ENCODE measurements around the gene WDR17. TPM values are rescaled to one million over a fixed set of nuclear protein-coding genes. Genes with fewer than 3 reads are reported as not detected.
A peak's percentile ranks its signal among the peaks of the same experiment; 100 is the strongest.

Gene WDR17
- total and polyA plus RNA-seq, 4 experiments from 2014 or later: 0.20 to 0.42 (median 0.26) TPM; not detected in 1

DNA sequence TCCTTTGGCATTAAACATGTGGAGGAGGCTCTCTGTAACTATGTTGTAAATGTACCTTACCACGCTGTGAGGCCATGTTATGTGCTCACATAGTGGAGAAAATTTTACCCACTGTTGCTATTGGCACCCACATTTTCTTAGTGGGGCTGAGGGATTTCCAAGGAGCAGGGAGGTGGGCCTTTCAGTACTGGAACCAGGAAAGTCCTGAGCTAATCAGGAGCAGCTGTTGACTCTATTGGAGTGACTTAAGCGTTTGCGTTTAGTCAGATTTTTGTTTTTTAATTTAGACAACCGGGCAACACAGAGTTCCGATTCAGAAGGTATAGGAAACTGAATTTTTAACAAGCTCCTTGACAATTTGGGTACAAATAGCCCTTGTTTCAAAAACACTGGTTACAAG is 30.7 kb upstream of the WDR17 start:
- no peak for DNase-seq
- POLR2A ChIA-PET (ENCODE audit: partially characterized antibody): no interaction called here
- H3K9me3 ChIP-seq (ENCODE audit: control insufficient read depth in 1 of 2, low read length in 2 of 2): no peaks in the 10 kb centered on the region
- H3K4me1 Mint-ChIP-seq: no peaks in the 10 kb centered on the region
- no peaks in the 10 kb centered on the region for H3K27me3 Mint-ChIP-seq
- no peaks in the 10 kb centered on the region for H3K27me3 ChIP-seq (ENCODE audit: insufficient read depth, low read length)
- no peak overlapping the region for H3K27ac ChIP-seq (ENCODE audit: low read depth, low read length)
- H3K9me3 Mint-ChIP-seq: peaks cover 0 to 6% (median 1%) of the 10 kb centered on the region in 8 donors
- no peak overlapping the region for H3K4me3 ChIP-seq (ENCODE audit: low read length in 2 of 2)
- no peak overlapping the region for H3K27ac Mint-ChIP-seq
- no peak overlapping the region for H3K4me3 Mint-ChIP-seq
- no peaks in the 10 kb centered on the region for H3K36me3 Mint-ChIP-seq
- H3K36me3 ChIP-seq (ENCODE audit: insufficient read depth, low read length): no peaks in the 10 kb centered on the region
- CTCF ChIA-PET (ENCODE audit: partially characterized antibody): interaction anchor here (0.9 to 1.6 kb wide), 4 partner anchors 306 to 1012 kb away, joined by 3 to 7 read pairs (median 3); no protein-coding TSS in a partner anchor
- no peaks in the 10 kb centered on the region for H3K4me1 ChIP-seq (ENCODE audit: insufficient read depth, low read length)
- intact Hi-C loops (cut with micrococcal nuclease): no loop called here

DNA sequence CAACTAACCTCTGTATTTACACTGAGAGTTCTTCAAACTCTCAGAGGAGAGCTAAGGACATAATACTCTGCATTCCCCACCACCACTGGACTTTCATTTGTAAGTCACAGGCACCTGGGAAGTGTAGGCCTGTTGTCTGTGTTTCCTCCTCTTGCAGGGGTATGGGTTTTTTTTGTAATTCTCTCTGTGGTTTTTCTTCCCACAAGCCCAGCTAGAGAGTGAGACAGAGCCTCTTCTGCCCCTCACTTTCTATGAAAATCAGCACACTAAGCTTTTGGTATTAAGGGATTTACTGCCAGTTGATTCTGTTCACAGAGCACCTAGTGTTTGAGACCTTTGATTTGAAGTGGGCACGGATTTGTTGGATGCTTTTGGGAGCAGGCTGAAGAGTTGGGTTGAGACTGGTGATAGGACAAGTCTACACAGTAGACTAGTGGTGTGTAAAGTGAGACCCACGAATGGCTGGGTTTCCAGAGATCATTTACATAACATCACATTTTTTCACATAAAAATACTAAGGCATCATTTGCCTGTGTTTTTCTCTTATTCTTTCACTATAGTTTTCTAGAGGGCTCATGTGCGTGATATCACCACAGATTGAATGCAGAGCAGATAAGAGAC is 28.9 kb upstream of the WDR17 start:
- H3K27ac ChIP-seq (ENCODE audit: low read depth, low read length): no peak overlapping the region
- Mint-ChIP-seq H3K27me3 (no peaks in the 10 kb centered on the region), H3K4me1 (no peaks in the 10 kb centered on the region), H3K36me3 (no peaks in the 10 kb centered on the region), H3K27ac (no peak overlapping the region), H3K4me3 (no peak overlapping the region), H3K9me3 (peaks cover 0 to 9% (median 2%) of the 10 kb centered on the region in 8 donors)
- intact Hi-C loops (cut with micrococcal nuclease): no loop called here
- no peaks in the 10 kb centered on the region for H3K36me3 ChIP-seq (ENCODE audit: insufficient read depth, low read length)
- DNase-seq: no peak
- no peaks in the 10 kb centered on the region for H3K9me3 ChIP-seq (ENCODE audit: control insufficient read depth in 1 of 2, low read length in 2 of 2)
- H3K4me3 ChIP-seq (ENCODE audit: low read length in 2 of 2): no peak overlapping the region
- POLR2A ChIA-PET (ENCODE audit: partially characterized antibody): no interaction called here
- CTCF ChIA-PET (ENCODE audit: partially characterized antibody): no interaction called here
- no peaks in the 10 kb centered on the region for H3K4me1 ChIP-seq (ENCODE audit: insufficient read depth, low read length)
- H3K27me3 ChIP-seq (ENCODE audit: insufficient read depth, low read length): no peaks in the 10 kb centered on the region

DNA sequence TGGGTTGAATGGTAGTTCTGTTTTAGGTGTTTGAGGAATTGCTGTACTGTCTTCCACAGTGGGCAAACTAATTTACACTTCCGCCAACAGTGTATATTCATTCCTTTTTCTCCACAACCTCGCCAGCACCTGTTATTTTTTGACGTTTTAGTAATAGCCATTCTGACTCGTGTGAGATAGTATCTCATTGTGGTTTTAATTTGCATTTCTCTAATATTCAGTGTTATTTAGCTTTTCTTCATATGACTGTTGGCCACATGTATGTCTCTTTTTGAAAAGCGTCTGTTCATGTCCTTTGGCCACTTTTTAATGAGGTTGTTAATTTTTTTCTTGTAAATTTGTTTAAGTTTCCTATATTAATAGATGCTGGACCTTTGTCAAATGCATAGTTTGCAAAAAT is 26.9 kb upstream of the WDR17 start:
- Histone ChIP-seq H3K4me1 (ENCODE audit: insufficient read depth, low read length) (no peaks in the 10 kb centered on the region), H3K9me3 (ENCODE audit: control insufficient read depth in 1 of 2, low read length in 2 of 2) (no peaks in the 10 kb centered on the region), H3K4me3 (ENCODE audit: low read length in 2 of 2) (no peak overlapping the region), H3K27me3 (ENCODE audit: insufficient read depth, low read length) (no peaks in the 10 kb centered on the region), H3K36me3 (ENCODE audit: insufficient read depth, low read length) (no peaks in the 10 kb centered on the region), H3K27ac (ENCODE audit: low read depth, low read length) (no peak overlapping the region)
- intact Hi-C loops (cut with micrococcal nuclease): no loop called here
- H3K36me3 Mint-ChIP-seq: no peaks in the 10 kb centered on the region
- H3K9me3 Mint-ChIP-seq: peaks cover 0 to 9% (median 3%) of the 10 kb centered on the region in 8 donors
- no peaks in the 10 kb centered on the region for H3K4me1 Mint-ChIP-seq
- H3K27ac Mint-ChIP-seq: no peak overlapping the region
- ChIA-PET CTCF (ENCODE audit: partially characterized antibody) (no interaction called here), POLR2A (ENCODE audit: partially characterized antibody) (no interaction called here)
- H3K27me3 Mint-ChIP-seq: peaks cover 3 to 5% of the 10 kb centered on the region in 2 donors
- DNase-seq: no peak
- H3K4me3 Mint-ChIP-seq: no peak overlapping the region

DNA sequence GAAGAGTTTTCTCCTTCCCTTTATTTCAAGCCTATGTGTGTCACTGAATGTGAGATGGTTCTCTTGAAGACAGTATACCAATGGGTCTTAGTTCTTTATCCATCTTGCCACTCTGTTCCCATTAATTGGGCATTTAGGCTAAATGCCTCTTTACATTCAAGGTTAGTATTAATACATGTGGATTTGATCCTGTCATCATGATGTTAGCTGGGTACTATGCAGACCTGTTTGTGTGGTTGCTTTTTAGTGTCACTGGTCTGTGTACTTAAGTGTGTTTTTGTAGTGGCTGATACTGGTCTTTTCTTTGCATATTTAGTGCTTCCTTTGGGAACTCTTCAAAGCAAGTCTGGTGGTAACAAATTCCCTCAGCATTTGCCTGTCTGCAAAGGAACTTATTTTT is 23.4 kb upstream of the WDR17 start:
- ChIA-PET CTCF (ENCODE audit: partially characterized antibody) (no interaction called here), POLR2A (ENCODE audit: partially characterized antibody) (no interaction called here)
- H3K4me3 Mint-ChIP-seq: no peak overlapping the region
- no peaks in the 10 kb centered on the region for H3K36me3 Mint-ChIP-seq
- no peaks in the 10 kb centered on the region for H3K27me3 ChIP-seq (ENCODE audit: insufficient read depth, low read length)
- no peaks in the 10 kb centered on the region for H3K9me3 ChIP-seq (ENCODE audit: control insufficient read depth in 1 of 2, low read length in 2 of 2)
- no peak overlapping the region for H3K4me3 ChIP-seq (ENCODE audit: low read length in 2 of 2)
- no peaks in the 10 kb centered on the region for H3K4me1 ChIP-seq (ENCODE audit: insufficient read depth, low read length)
- intact Hi-C loops (cut with micrococcal nuclease): no loop called here
- H3K36me3 ChIP-seq (ENCODE audit: insufficient read depth, low read length): no peaks in the 10 kb centered on the region
- DNase-seq: peak in 1 of 5 donors; percentile 7
- H3K27ac ChIP-seq (ENCODE audit: low read depth, low read length): no peak overlapping the region
- peaks cover 0 to 9% (median 3%) of the 10 kb centered on the region in 8 donors for H3K9me3 Mint-ChIP-seq
- H3K27ac Mint-ChIP-seq: no peak overlapping the region
- H3K27me3 Mint-ChIP-seq: peaks cover 8 to 18% of the 10 kb centered on the region in 2 donors
- no peaks in the 10 kb centered on the region for H3K4me1 Mint-ChIP-seq

GRCh38 chr4:176043838-176044588 is 21.6 kb upstream of the WDR17 start:
- DNase-seq: peak in 1 of 5 donors; percentile 9
- Mint-ChIP-seq H3K9me3 (peaks cover 0 to 9% (median 1%) of the 10 kb centered on the region in 8 donors), H3K4me3 (no peak overlapping the region), H3K4me1 (no peaks in the 10 kb centered on the region), H3K27me3 (peaks cover 9 to 21% of the 10 kb centered on the region in 2 donors), H3K27ac (no peak overlapping the region), H3K36me3 (no peaks in the 10 kb centered on the region)
- Histone ChIP-seq H3K4me3 (ENCODE audit: low read length in 2 of 2) (no peak overlapping the region), H3K27ac (ENCODE audit: low read depth, low read length) (no peak overlapping the region), H3K9me3 (ENCODE audit: control insufficient read depth in 1 of 2, low read length in 2 of 2) (no peaks in the 10 kb centered on the region), H3K27me3 (ENCODE audit: insufficient read depth, low read length) (no peaks in the 10 kb centered on the region), H3K36me3 (ENCODE audit: insufficient read depth, low read length) (no peaks in the 10 kb centered on the region), H3K4me1 (ENCODE audit: insufficient read depth, low read length) (no peaks in the 10 kb centered on the region)
- CTCF ChIA-PET (ENCODE audit: partially characterized antibody): no interaction called here
- intact Hi-C loops (cut with micrococcal nuclease): no loop called here
- POLR2A ChIA-PET (ENCODE audit: partially characterized antibody): no interaction called here

DNA sequence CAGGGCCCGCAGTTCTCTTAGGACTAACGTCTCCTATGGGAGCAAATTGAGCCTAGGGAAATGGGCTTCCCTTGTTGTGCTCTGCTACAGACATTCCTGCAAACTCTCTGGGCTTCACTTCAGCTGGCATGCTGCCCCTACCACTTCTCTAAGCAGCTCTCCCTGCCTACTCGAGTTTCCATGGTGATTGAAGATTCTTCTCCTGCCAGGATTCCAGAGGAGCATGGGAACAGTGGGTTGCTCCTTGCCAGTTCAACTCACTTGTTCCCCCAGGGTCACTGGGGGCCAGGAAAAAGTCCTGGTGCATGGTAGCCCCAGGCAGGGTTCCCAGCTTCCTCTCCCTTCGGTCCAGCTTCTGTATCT is 21.1 kb upstream of the WDR17 start:
- H3K4me1 Mint-ChIP-seq: no peaks in the 10 kb centered on the region
- ChIA-PET POLR2A (ENCODE audit: partially characterized antibody) (no interaction called here), CTCF (ENCODE audit: partially characterized antibody) (no interaction called here)
- Histone ChIP-seq H3K4me1 (ENCODE audit: insufficient read depth, low read length) (no peaks in the 10 kb centered on the region), H3K4me3 (ENCODE audit: low read length in 2 of 2) (no peak overlapping the region), H3K27me3 (ENCODE audit: insufficient read depth, low read length) (no peaks in the 10 kb centered on the region), H3K9me3 (ENCODE audit: control insufficient read depth in 1 of 2, low read length in 2 of 2) (no peaks in the 10 kb centered on the region), H3K36me3 (ENCODE audit: insufficient read depth, low read length) (no peaks in the 10 kb centered on the region), H3K27ac (ENCODE audit: low read depth, low read length) (no peak overlapping the region)
- H3K27me3 Mint-ChIP-seq: peaks cover 9 to 21% of the 10 kb centered on the region in 2 donors
- peak in 1 of 5 donors; percentile 13 for DNase-seq
- H3K27ac Mint-ChIP-seq: no peak overlapping the region
- H3K4me3 Mint-ChIP-seq: no peak overlapping the region
- H3K9me3 Mint-ChIP-seq: peaks cover 0 to 8% (median 0%) of the 10 kb centered on the region in 8 donors
- no peaks in the 10 kb centered on the region for H3K36me3 Mint-ChIP-seq
- intact Hi-C loops (cut with micrococcal nuclease): no loop called here

GRCh38 chr4:176048631-176049030 is 17.0 kb upstream of the WDR17 start:
- Mint-ChIP-seq H3K27ac (no peak overlapping the region), H3K9me3 (peaks cover 0 to 2% (median 0%) of the 10 kb centered on the region in 8 donors), H3K4me1 (no peaks in the 10 kb centered on the region), H3K4me3 (no peak overlapping the region), H3K27me3 (peaks cover 7 to 16% of the 10 kb centered on the region in 2 donors), H3K36me3 (no peaks in the 10 kb centered on the region)
- Histone ChIP-seq H3K36me3 (ENCODE audit: insufficient read depth, low read length) (no peaks in the 10 kb centered on the region), H3K4me1 (ENCODE audit: insufficient read depth, low read length) (no peaks in the 10 kb centered on the region), H3K27me3 (ENCODE audit: insufficient read depth, low read length) (no peaks in the 10 kb centered on the region), H3K9me3 (ENCODE audit: control insufficient read depth in 1 of 2, low read length in 2 of 2) (no peaks in the 10 kb centered on the region), H3K4me3 (ENCODE audit: low read length in 2 of 2) (no peak overlapping the region), H3K27ac (ENCODE audit: low read depth, low read length) (no peak overlapping the region)
- ChIA-PET POLR2A (ENCODE audit: partially characterized antibody) (no interaction called here), CTCF (ENCODE audit: partially characterized antibody) (no interaction called here)
- intact Hi-C loops (cut with micrococcal nuclease): no loop called here
- DNase-seq: no peak

Data from CD4-positive, alpha-beta memory T cell (primary cell).